ENCODE results near the gene MEGF10.
A peak's percentile ranks its signal among the peaks of the same experiment; 100 is the strongest.

Gene MEGF10

GRCh38 chr5:127411381-127411780 lies 120.8 kb downstream of the MEGF10 start:
- DNase-seq (ENCODE audit: low read depth) = no peak

GRCh38 chr5:127412698-127413097 lies 122.1 kb downstream of the MEGF10 start:
- DNase-seq (ENCODE audit: low read depth) = no peak

GRCh38 chr5:127415034-127415433 lies 124.4 kb downstream of the MEGF10 start:
- DNase-seq (ENCODE audit: low read depth) = no peak

GRCh38 chr5:127416906-127417305 lies 126.3 kb downstream of the MEGF10 start:
- DNase-seq (ENCODE audit: low read depth) = no peak

GRCh38 chr5:127417528-127417927 lies 126.9 kb downstream of the MEGF10 start:
- DNase-seq (ENCODE audit: low read depth) = no peak

- no peak for DNase-seq (ENCODE audit: low read depth)
These were observed 127.8 kb downstream of the MEGF10 start for GRCh38 chr5:127418367-127418766.

GRCh38 chr5:127418974-127419682 lies 128.5 kb downstream of the MEGF10 start:
- DNase-seq (ENCODE audit: low read depth) = no peak

GRCh38 chr5:127419683-127420257 lies 129.2 kb downstream of the MEGF10 start:
- DNase-seq (ENCODE audit: low read depth) = no peak

GRCh38 chr5:127420758-127421157 lies 130.2 kb downstream of the MEGF10 start:
- DNase-seq (ENCODE audit: low read depth) = no peak

GRCh38 chr5:127421471-127421870 lies 130.9 kb downstream of the MEGF10 start:
- DNase-seq (ENCODE audit: low read depth) = peak; percentile 18

- no peak for DNase-seq (ENCODE audit: low read depth)
These were observed 132.7 kb downstream of the MEGF10 start for GRCh38 chr5:127423173-127423798.

GRCh38 chr5:127425037-127425436 lies 134.4 kb downstream of the MEGF10 start:
- DNase-seq (ENCODE audit: low read depth) = peak; percentile 14

GRCh38 chr5:127425868-127426267 lies 135.3 kb downstream of the MEGF10 start:
- no peak for DNase-seq (ENCODE audit: low read depth)

GRCh38 chr5:127426661-127427060 lies 136.1 kb downstream of the MEGF10 start:
- no peak for DNase-seq (ENCODE audit: low read depth)

GRCh38 chr5:127428276-127428675 lies 137.7 kb downstream of the MEGF10 start:
- no peak for DNase-seq (ENCODE audit: low read depth)

GRCh38 chr5:127428748-127429147 lies 138.2 kb downstream of the MEGF10 start:
- DNase-seq (ENCODE audit: low read depth) = no peak

- no peak for DNase-seq (ENCODE audit: low read depth)
These were observed 139.3 kb downstream of the MEGF10 start for GRCh38 chr5:127429928-127430327.

- DNase-seq (ENCODE audit: low read depth) = no peak
These were observed 140.0 kb downstream of the MEGF10 start for GRCh38 chr5:127430627-127431026.

GRCh38 chr5:127431977-127432585 lies 141.5 kb downstream of the MEGF10 start:
- no peak for DNase-seq (ENCODE audit: low read depth)

GRCh38 chr5:127433526-127433925 lies 142.9 kb downstream of the MEGF10 start:
- DNase-seq (ENCODE audit: low read depth) = no peak

- DNase-seq (ENCODE audit: low read depth) = no peak
These were observed 144.0 kb downstream of the MEGF10 start for GRCh38 chr5:127434588-127434987.

- DNase-seq (ENCODE audit: low read depth) = no peak
These were observed 145.2 kb downstream of the MEGF10 start for GRCh38 chr5:127435821-127436220.

GRCh38 chr5:127439644-127440043 lies 149.0 kb downstream of the MEGF10 start:
- DNase-seq (ENCODE audit: low read depth) = no peak

All from amniotic epithelial cell (primary cell).